H1 (cell line): ENCODE measurements around the gene ANP32B. TPM values are rescaled to one million over a fixed set of nuclear protein-coding genes. Genes with fewer than 3 reads are reported as not detected.

Source experiments
- CTCF ChIA-PET: fragments of 300-600 bp; sonication (Branson Sonifier 250); formaldehyde crosslinking; loops from one replicate; lab custom pipeline; 2021; ENCODE audit not compliant: partially characterized antibody; lab: Charles Lee
- POLR2A ChIA-PET: fragments of 300-600 bp; sonication (Branson Sonifier 250); formaldehyde crosslinking; loops from one replicate; lab custom pipeline; 2021; ENCODE audit warnings: inconsistent platforms; ENCODE audit not compliant: partially characterized antibody; lab: Charles Lee
- DNase-seq, 2 experiments: peaks; one replicate each; pipeline versions ENCODE4 v3.0.0 to v3.0.0-alpha.2; 2010 to 2022; ENCODE audit warnings: low spot score in 2 of 2, low read depth in 1 of 2, mixed read lengths in 1 of 2
- FAIRE-seq: peaks from 2 replicates; lab custom pipeline; 2011; peaks lifted over from hg19 to GRCh38; lab: Jason Lieb, UNC
- H2AFZ ChIP-seq: 2 replicates; pipeline ENCODE4 v1.8.1; 2012; ENCODE audit warnings: low read length, inconsistent platforms
- H2AK5ac ChIP-seq: 2 replicates; pipeline ENCODE4 v1.6.1; 2013; ENCODE audit warnings: low read depth, low read length
- H2BK120ac ChIP-seq: replicated peaks from 2 replicates; pipeline ENCODE3; 2013; ENCODE audit warnings: low read depth, low read length, inconsistent platforms
- H2BK12ac ChIP-seq: 2 replicates; pipeline ENCODE4 v1.6.1; 2013; ENCODE audit warnings: low read depth, low read length
- H2BK15ac ChIP-seq: 2 replicates; pipeline ENCODE4 v1.6.1; 2013; ENCODE audit warnings: low read length
- H2BK20ac ChIP-seq: 2 replicates; pipeline ENCODE4 v1.6.1; 2013; ENCODE audit warnings: low read length
- H2BK5ac ChIP-seq: 2 replicates; pipeline ENCODE4 v1.6.1; 2013; ENCODE audit warnings: low read depth, low read length
- H3K14ac ChIP-seq: 2 replicates; pipeline ENCODE4 v1.6.1; 2013; ENCODE audit warnings: inconsistent platforms; ENCODE audit not compliant: insufficient read length
- H3K18ac ChIP-seq: 2 replicates; pipeline ENCODE4 v1.6.1; 2013; ENCODE audit warnings: low read length; ENCODE audit errors: extremely low read depth
- H3K23ac ChIP-seq: 2 replicates; pipeline ENCODE4 v1.6.1; 2013; ENCODE audit warnings: inconsistent platforms; ENCODE audit not compliant: insufficient read length
- H3K23me2 ChIP-seq: 2 replicates; pipeline ENCODE4 v1.6.1; 2013; ENCODE audit warnings: low read depth, low read length
- H3K27ac ChIP-seq: 2 replicates; pipeline ENCODE4 v1.6.1; 2011; ENCODE audit warnings: low read depth, low read length, inconsistent platforms
- H3K27me3 ChIP-seq, 4 experiments: replicated peaks in 1 of 4; 1 replicate in 1 of 4; 2 replicates in 3 of 4; pipeline versions ENCODE4 v1.6.1 to v1.8.1; 2011 to 2013; ENCODE audit warnings: low read length in 3 of 4, mild to moderate bottlenecking in 3 of 4, inconsistent platforms in 2 of 4, mixed read lengths in 2 of 4, moderate library complexity in 1 of 4; ENCODE audit not compliant: control insufficient read depth in 3 of 4, insufficient read depth in 3 of 4; ENCODE audit errors: extremely low read depth in 1 of 4
- H3K36me3 ChIP-seq, 4 experiments: 2 replicates each; pipeline versions ENCODE4 v1.6.1 to v1.8.1; 2011 to 2013; ENCODE audit warnings: mild to moderate bottlenecking in 4 of 4, low read length in 3 of 4, moderate library complexity in 2 of 4, control low read depth in 1 of 4, inconsistent platforms in 1 of 4; ENCODE audit not compliant: insufficient read depth in 4 of 4, control insufficient read depth in 2 of 4
- H3K4ac ChIP-seq: replicated peaks from 2 replicates; pipeline ENCODE3; 2013; ENCODE audit warnings: low read length, low read depth, mixed read lengths, inconsistent platforms; ENCODE audit not compliant: insufficient read length
- H3K4me1 ChIP-seq, 4 experiments: replicated peaks in 1 of 4; 1 replicate in 1 of 4; 2 replicates in 3 of 4; pipeline versions ENCODE4 v1.6.1 to v1.8.1; 2011 to 2013; ENCODE audit warnings: low read length in 3 of 4, inconsistent platforms in 2 of 4, mixed read lengths in 1 of 4; ENCODE audit not compliant: insufficient read depth in 4 of 4, control insufficient read depth in 3 of 4
- H3K4me2 ChIP-seq, 2 experiments: 2 replicates each; pipeline versions ENCODE4 v1.6.1 to v1.8.1; 2011 to 2013; ENCODE audit warnings: low read depth in 2 of 2, low read length in 2 of 2, control low read depth in 1 of 2, inconsistent platforms in 1 of 2, mild to moderate bottlenecking in 1 of 2; ENCODE audit not compliant: insufficient read depth in 1 of 2
- H3K4me3 ChIP-seq, 4 experiments: fragments of 200-600, 300-600 bp in 1 of 4; sonication (generic), shearing (Covaris generic), sonication (Bioruptor Twin) in 1 of 4; 2 replicates each; pipeline versions ENCODE4 v1.5.1 to v1.8.1; 2011 to 2016; ENCODE audit warnings: low read length in 4 of 4, low read depth in 3 of 4, control low read depth in 2 of 4, inconsistent platforms in 2 of 4, mild to moderate bottlenecking in 2 of 4, mixed read lengths in 1 of 4, moderate library complexity in 1 of 4; ENCODE audit not compliant: insufficient read depth in 2 of 4; ENCODE audit errors: extremely low read depth in 1 of 4
- H3K56ac ChIP-seq: replicated peaks from 2 replicates; pipeline ENCODE3; 2013; ENCODE audit warnings: low read depth, mild to moderate bottlenecking, mixed read lengths, low read length, inconsistent platforms; ENCODE audit not compliant: insufficient read length
- H3K79me1 ChIP-seq: 2 replicates; pipeline ENCODE4 v1.6.1; 2013; ENCODE audit warnings: low read depth, low read length, control low read depth
- H3K79me2 ChIP-seq, 2 experiments: 2 replicates each; pipeline versions ENCODE4 v1.6.1 to v1.8.1; 2012 to 2013; ENCODE audit warnings: low read length in 2 of 2, mild to moderate bottlenecking in 2 of 2, inconsistent platforms in 1 of 2; ENCODE audit not compliant: insufficient read depth in 2 of 2, control insufficient read depth in 1 of 2
- H3K9ac ChIP-seq, 4 experiments: replicated peaks in 1 of 4; 1 replicate in 1 of 4; 2 replicates in 3 of 4; pipeline versions ENCODE4 v1.6.1 to v1.8.1; 2011 to 2013; ENCODE audit warnings: low read depth in 3 of 4, low read length in 3 of 4, control low read depth in 2 of 4, mild to moderate bottlenecking in 2 of 4, moderate library complexity in 2 of 4, inconsistent platforms in 1 of 4; ENCODE audit errors: extremely low read depth in 1 of 4
- H3K9me3 ChIP-seq, 2 experiments: 2 replicates each; pipeline versions ENCODE4 v1.6.1 to v1.8.1; 2012 to 2013; ENCODE audit warnings: mild to moderate bottlenecking in 2 of 2, moderate library complexity in 2 of 2, control low read depth in 1 of 2, inconsistent platforms in 1 of 2, low read depth in 1 of 2, low read length in 1 of 2, mixed read lengths in 1 of 2; ENCODE audit not compliant: insufficient read depth in 2 of 2
- H4K20me1 ChIP-seq, 2 experiments: replicated peaks in 1 of 2; 2 replicates each; pipeline versions ENCODE3 to v1.8.1; 2011 to 2013; ENCODE audit warnings: inconsistent platforms in 2 of 2, low read length in 2 of 2, mild to moderate bottlenecking in 1 of 2; ENCODE audit not compliant: insufficient read depth in 2 of 2, control insufficient read depth in 1 of 2
- H4K5ac ChIP-seq: 2 replicates; pipeline ENCODE4 v1.6.1; 2013; ENCODE audit warnings: low read length, low read depth, mixed read lengths, inconsistent platforms; ENCODE audit not compliant: insufficient read length
- H4K8ac ChIP-seq: 2 replicates; pipeline ENCODE4 v1.8.0; 2013; ENCODE audit warnings: mild to moderate bottlenecking, moderate library complexity, low read length, inconsistent platforms; ENCODE audit not compliant: insufficient read depth; ENCODE audit errors: extremely low read depth
- H4K91ac ChIP-seq: replicated peaks from 2 replicates; pipeline ENCODE3; 2013; ENCODE audit warnings: low read length, mixed read lengths, inconsistent platforms; ENCODE audit not compliant: insufficient read length
- BRCA1 ChIP-seq: IDR thresholded peaks from 2 replicates; pipeline ENCODE4 v1.6.1; 2012; ENCODE audit warnings: low read depth, low read length, improper control_type of control experiment
- CTBP2 ChIP-seq: IDR thresholded peaks from 2 replicates; pipeline ENCODE4 v1.7.0; 2011; ENCODE audit warnings: borderline replicate concordance, mild to moderate bottlenecking, moderate library complexity, mixed read lengths, low read length; ENCODE audit not compliant: insufficient read depth, insufficient read length
- CTCF ChIP-seq, 3 experiments: IDR thresholded peaks; 1 replicate in 2 of 3; 2 replicates in 1 of 3; pipeline versions ENCODE4 v1.5.1 to v1.6.1; 2011; ENCODE audit warnings: low read length in 3 of 3, mild to moderate bottlenecking in 3 of 3, inconsistent platforms in 2 of 3, low read depth in 1 of 3, moderate library complexity in 1 of 3; ENCODE audit not compliant: insufficient read depth in 1 of 3; ENCODE audit errors: control extremely low read depth in 1 of 3
- EGR1 ChIP-seq: IDR thresholded peaks from 2 replicates; pipeline ENCODE4 v1.6.1; 2011; ENCODE audit warnings: low read depth, low read length, borderline replicate concordance
- MAFK ChIP-seq: IDR thresholded peaks from 2 replicates; pipeline ENCODE4 v1.6.1; 2012; ENCODE audit warnings: low read depth, mild to moderate bottlenecking, improper control_type of control experiment, low read length
- RNF2 ChIP-seq: fragments of 200-900, 300-1000 bp; sonication (generic); IDR thresholded peaks from 2 replicates; pipeline ENCODE4 v1.7.1; 2016; ENCODE audit warnings: borderline replicate concordance, low read depth, mild to moderate bottlenecking, antibody characterized with exemption, low read length; ENCODE audit not compliant: poor library complexity, severe bottlenecking; ENCODE audit errors: missing control alignments
- SAP30 ChIP-seq: fragments of 300-600 bp; sonication (generic); IDR thresholded peaks from 2 replicates; pipeline ENCODE4 v1.7.1; 2012; ENCODE audit warnings: low read length, moderate library complexity, mild to moderate bottlenecking, inconsistent platforms; ENCODE audit not compliant: insufficient read depth, insufficient replicate concordance
- TAF7 ChIP-seq: optimal IDR thresholded peaks from 2 replicates; pipeline ENCODE3; 2011; ENCODE audit warnings: low read depth, mild to moderate bottlenecking, inconsistent platforms, low read length, moderate library complexity, borderline replicate concordance
- TEAD4 ChIP-seq: IDR thresholded peaks from 2 replicates; pipeline ENCODE4 v1.6.1; 2012; ENCODE audit warnings: low read depth, low read length, inconsistent platforms, mixed read lengths
- WGBS, 2 experiments: shearing (Covaris generic) in 1 of 2; methylation state at CpG; one replicate each; pipeline versions ENCODE4 v1.1.6 to v1.1.7; 2013 to 2015; ENCODE audit warnings: low lambda C conversion rate in 2 of 2, mixed read lengths in 2 of 2, inconsistent platforms in 1 of 2, low coverage in 1 of 2, missing lambda C conversion rate in 1 of 2; ENCODE audit not compliant: insufficient replicate concordance in 2 of 2, insufficient coverage in 1 of 2, insufficient read length in 1 of 2; ENCODE audit errors: extremely low coverage in 1 of 2, missing lambda C conversion rate in 1 of 2; 5-methylcytosine and 5-hydroxymethylcytosine counted together
- polyA plus RNA-seq, 7 experiments: library from polyadenylated mRNA; depleted of rRNA in 3 of 7; stranded (reverse) in 5 of 7; unstranded in 2 of 7; fragments of >200 nt in 5 of 7; fragments of 200-250 nt in 2 of 7; gene quantifications; 1 replicate in 5 of 7; 2 replicates in 1 of 7; 4 replicates in 1 of 7; pipeline versions ENCODE4 v1.2.1 to v1.2.3, GENCODE V29; 2011 to 2013; ENCODE audit warnings: missing spikeins in 2 of 7, mixed read lengths in 2 of 7
- total RNA-seq: library from RNA; stranded (reverse); fragmentation: NEBNext Ultra II Directional; extraction: Animal tissue kit (Norgen Biotek cat#: 25700); gene quantifications from 2 replicates; pipeline ENCODE4 v1.2.1, GENCODE V29; 2021

ANP32B gene
- total and polyA plus RNA-seq, 2 of the 8 experiments (the other 6 are each of a cell fraction or from before 2014, with no cell fraction given): 7.6 to 88.1 TPM

GRCh38 chr9:97990259-97990658, 7.1 kb downstream of the ANP32B start:
- no peak overlapping the region for H2BK5ac ChIP-seq
- H3K4ac ChIP-seq: no peak overlapping the region
- no peak overlapping the region for H4K91ac ChIP-seq
- DNase-seq: no peak
- 74% methylated on average over 2 of the region's 2 CpGs; no CpG with 5 or more reads in 1 of the 2 experiments for WGBS, 2 experiments
- H3K4me1 ChIP-seq: peaks cover 0 to under 1% (median under 1%) of the 10 kb centered on the region in 4 experiments; a peak in 1 of 7 replicates
- peaks cover 7 to 17% (median 16%) of the 10 kb centered on the region in 4 experiments for H3K27me3 ChIP-seq
- H4K5ac ChIP-seq: no peak overlapping the region
- no peak overlapping the region for H2BK120ac ChIP-seq
- no peak overlapping the region for H2BK15ac ChIP-seq
- no peak overlapping the region for H4K8ac ChIP-seq
- peaks cover 0 to 8% (median 1%) of the 10 kb centered on the region in 4 experiments; a peak in 1 of 8 replicates for H3K36me3 ChIP-seq
- H2BK20ac ChIP-seq: no peak overlapping the region
- no peak overlapping the region for H2BK12ac ChIP-seq
- peaks cover 0 to 2% of the 10 kb centered on the region in 2 experiments; a peak in 1 of 4 replicates for H3K9me3 ChIP-seq
- H3K14ac ChIP-seq: no peak overlapping the region
- CTCF ChIA-PET: interaction anchor here (0.6 to 1.9 kb wide), 3 partner anchors 13 to 297 kb away, joined by 3 to 4 read pairs (median 3); no protein-coding TSS in a partner anchor
- H3K4me2 ChIP-seq: no peak overlapping the region
- H3K4me3 ChIP-seq: no peak overlapping the region
- H2AFZ ChIP-seq: no peak overlapping the region
- H2AK5ac ChIP-seq: no peak overlapping the region
- POLR2A ChIA-PET: interaction anchor here (1.3 kb wide), 1 partner anchor 12 kb away, joined by 3 read pairs; no protein-coding TSS in a partner anchor
- H3K23me2 ChIP-seq: no peaks in the 10 kb centered on the region; the same call in 1 of the 2 replicates
- peaks cover 10 to 71% of the 10 kb centered on the region in 2 experiments for H3K79me2 ChIP-seq
- no peak overlapping the region for H3K56ac ChIP-seq
- no peak overlapping the region for H3K23ac ChIP-seq
- H3K18ac ChIP-seq: no peak overlapping the region
- H3K9ac ChIP-seq: no peak overlapping the region
- no peak for FAIRE-seq
- H3K79me1 ChIP-seq: peaks cover 6% of the 10 kb centered on the region; the same call in 1 of the 2 replicates
- H3K27ac ChIP-seq: no peak overlapping the region
- peaks cover 25 to 32% of the 10 kb centered on the region in 2 experiments for H4K20me1 ChIP-seq
- TF ChIP-seq TAF7: no peak
- no peak for TF ChIP-seq TEAD4
- no peak for TF ChIP-seq RNF2
- TF ChIP-seq BRCA1: no peak
- TF ChIP-seq EGR1: no peak
- TF ChIP-seq MAFK: no peak
- TF ChIP-seq CTBP2: no peak
- no peak for TF ChIP-seq CTCF (IDR thresholded peaks at IDR 0.05; ENCODE audit: control extremely low read depth in 1 of 3, insufficient read depth in 1 of 3, low read depth in 1 of 3, low read length in 3 of 3)
- no peak for TF ChIP-seq SAP30
